Transverse colon (tissue), 4 donors: ENCODE measurements around the gene TCHP. TPM values are rescaled to one million over a fixed set of nuclear protein-coding genes. Genes with fewer than 3 reads are reported as not detected.

Source experiments
- DNase-seq: peaks from one replicate; pipeline ENCODE4 v3.0.0-alpha.2; 2019
- H3K27ac ChIP-seq, 4 donors: fragments of 200-600 bp; sonication (generic); 2 replicates each; pipeline ENCODE4 v1.5.1; 2016 to 2018; ENCODE audit warnings: inconsistent platforms in 4 of 4
- H3K27me3 ChIP-seq: fragments of 200-600 bp; sonication (generic); 2 replicates; pipeline ENCODE4 v1.5.1; 2017; ENCODE audit warnings: inconsistent platforms
- H3K36me3 ChIP-seq, 4 donors: fragments of 200-600 bp; sonication (generic); 2 replicates each; pipeline ENCODE4 v1.5.1; 2017 to 2019; ENCODE audit warnings: inconsistent platforms in 4 of 4
- H3K4me1 ChIP-seq, 4 donors: fragments of 200-600 bp; sonication (generic); 2 replicates each; pipeline ENCODE4 v1.5.1; 2017 to 2020; ENCODE audit warnings: inconsistent platforms in 4 of 4
- H3K4me3 ChIP-seq, 4 donors: fragments of 200-600 bp; sonication (generic); 1 replicate in 1 of 4; 2 replicates in 3 of 4; pipeline versions ENCODE4 v1.5.1 to v1.6.1; 2017 to 2019; ENCODE audit warnings: inconsistent platforms in 4 of 4
- H3K9me3 ChIP-seq, 2 donors: fragments of 200-600 bp; sonication (generic); 2 replicates each; pipeline ENCODE4 v1.5.1; 2017 to 2019; ENCODE audit warnings: inconsistent platforms in 2 of 2
- EP300 ChIP-seq: sonication (generic); formaldehyde crosslinking; IDR thresholded peaks from one replicate; pipeline ENCODE4 v1.6.1; 2017; ENCODE audit warnings: antibody characterized with exemption, low read depth
- POLR2A ChIP-seq: fragments of 450-650 bp; IDR thresholded peaks from one replicate; pipeline ENCODE4 v1.6.1; 2016; ENCODE audit warnings: antibody characterized with exemption, mild to moderate bottlenecking, moderate library complexity
- POLR2AphosphoS5 ChIP-seq, 3 donors: sonication (generic); formaldehyde crosslinking; IDR thresholded peaks; one replicate each; pipeline ENCODE4 v1.6.1; 2016; ENCODE audit warnings: antibody characterized with exemption in 3 of 3
- WGBS, 2 donors: methylation state at CpG; one replicate each; pipeline ENCODE4 v1.1.5; 2018; ENCODE audit warnings: low coverage in 1 of 2; 5-methylcytosine and 5-hydroxymethylcytosine counted together
- in situ Hi-C, 4 donors: fragments of 200-750 bp; cut with MboI; loops; one replicate each; pipeline versions ENCODE4 v1.15.0 to v1.15.1; 2017; ENCODE audit warnings: low sequenced_read_pairs in 3 of 4, low pct_ligation_motif_present in 1 of 4, low pct_unique_long_range_greater_than_20kb in 1 of 4
- intact Hi-C: fragments of 100-400 bp; cut with DNase I; formaldehyde crosslinking; loops from one replicate; pipeline ENCODE4 v1.15.1; 2023; ENCODE audit warnings: low total_unique reads
- total RNA-seq, 4 donors: library from RNA; depleted of rRNA; stranded (reverse); fragments of >200 nt; gene quantifications; one replicate each; pipeline ENCODE4 v1.1.0, GENCODE V29; 2016
- TF ChIP-seq, protein P1 (sequence below), 5 experiments: fragments of 200-600 bp in 3 of 5; fragments of 450-650 bp in 2 of 5; sonication (generic) in 3 of 5; IDR thresholded peaks; 1 replicate in 2 of 5; 2 replicates in 3 of 5; pipeline ENCODE4 v1.5.1; 2016 to 2017; ENCODE audit warnings: antibody characterized with exemption in 5 of 5, inconsistent platforms in 3 of 5, mild to moderate bottlenecking in 2 of 5, moderate library complexity in 1 of 5

Gene TCHP
- total RNA-seq, 4 donors from 2014 or later = 27.5 to 54.7 (median 30.7) TPM

DNA sequence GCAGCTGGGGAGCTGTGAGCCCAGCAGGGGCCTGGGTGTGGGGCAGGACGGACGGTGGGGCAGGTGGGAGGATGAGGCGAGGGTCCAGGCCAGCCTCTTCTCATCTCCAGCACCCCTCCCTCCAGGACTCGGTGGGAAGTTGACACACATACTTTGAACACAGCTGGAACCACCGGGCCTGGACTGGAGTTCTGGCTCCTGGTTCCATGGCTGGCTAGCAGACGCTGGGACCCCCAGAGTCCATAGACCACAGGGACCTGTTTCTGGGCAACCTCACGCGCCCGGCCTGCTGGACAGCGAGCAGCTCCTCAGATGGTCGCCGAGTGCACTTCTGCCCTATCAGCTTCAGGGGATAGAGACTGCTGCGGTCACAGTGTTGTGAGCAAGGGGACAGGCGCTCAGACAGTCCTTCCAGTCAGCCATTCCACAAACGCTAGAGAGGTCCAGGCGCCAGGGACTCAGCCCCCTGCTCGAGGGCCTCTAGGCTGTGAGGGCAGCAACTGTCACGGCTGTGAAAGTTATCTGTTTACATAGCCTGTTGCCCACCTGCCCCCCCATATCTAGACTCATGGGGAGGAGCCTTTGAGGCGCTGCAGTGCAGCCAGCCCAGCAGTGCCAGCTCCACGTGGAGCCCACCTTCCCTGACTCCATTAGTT lies 25.2 kb downstream of the TCHP start:
- intact Hi-C loops = no loop called here
- peaks cover 0 to 2% (median under 1%) of the 10 kb centered on the region in 4 donors for H3K36me3 ChIP-seq
- 81% methylated on average over 19 of the region's 20 CpGs; no CpG with 5 or more reads in 1 of the 2 donors for WGBS, 2 donors

DNA sequence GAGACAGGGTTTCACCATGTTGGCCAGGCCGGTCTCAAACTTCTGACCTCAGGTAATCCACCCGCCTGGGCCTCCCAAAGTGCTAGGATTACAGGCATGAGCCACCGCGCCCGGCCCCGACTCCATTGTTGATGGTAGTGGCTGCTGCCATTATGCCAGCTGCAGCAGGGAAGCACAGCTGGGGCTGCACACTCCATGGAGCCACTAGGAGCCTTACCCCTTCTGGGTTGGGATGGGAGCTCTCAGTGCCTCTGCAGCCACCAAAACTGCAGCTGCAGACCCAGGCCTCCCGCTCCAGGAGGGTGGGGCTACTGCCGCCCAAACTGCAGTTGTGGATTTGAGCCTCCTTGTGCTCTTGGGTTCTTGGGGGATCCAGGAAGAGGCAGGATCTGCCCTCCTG lies 25.9 kb downstream of the TCHP start:
- no peak for DNase-seq
- Histone ChIP-seq H3K4me1 (peaks cover 0 to 9% (median 3%) of the 10 kb centered on the region in 4 donors), H3K27ac (no peak overlapping the region), H3K27me3 (no peaks in the 10 kb centered on the region), H3K4me3 (no peak overlapping the region), H3K36me3 (peaks cover 0 to 7% (median 0%) of the 10 kb centered on the region in 4 donors), H3K9me3 (no peaks in the 10 kb centered on the region)
- intact Hi-C loops (no loop called here), in situ Hi-C loops (loop anchor here in 1 of 4 donors (10.0 kb wide), 1 partner anchor 71 kb away; no protein-coding TSS in a partner anchor)
- TF ChIP-seq, protein P1, sequence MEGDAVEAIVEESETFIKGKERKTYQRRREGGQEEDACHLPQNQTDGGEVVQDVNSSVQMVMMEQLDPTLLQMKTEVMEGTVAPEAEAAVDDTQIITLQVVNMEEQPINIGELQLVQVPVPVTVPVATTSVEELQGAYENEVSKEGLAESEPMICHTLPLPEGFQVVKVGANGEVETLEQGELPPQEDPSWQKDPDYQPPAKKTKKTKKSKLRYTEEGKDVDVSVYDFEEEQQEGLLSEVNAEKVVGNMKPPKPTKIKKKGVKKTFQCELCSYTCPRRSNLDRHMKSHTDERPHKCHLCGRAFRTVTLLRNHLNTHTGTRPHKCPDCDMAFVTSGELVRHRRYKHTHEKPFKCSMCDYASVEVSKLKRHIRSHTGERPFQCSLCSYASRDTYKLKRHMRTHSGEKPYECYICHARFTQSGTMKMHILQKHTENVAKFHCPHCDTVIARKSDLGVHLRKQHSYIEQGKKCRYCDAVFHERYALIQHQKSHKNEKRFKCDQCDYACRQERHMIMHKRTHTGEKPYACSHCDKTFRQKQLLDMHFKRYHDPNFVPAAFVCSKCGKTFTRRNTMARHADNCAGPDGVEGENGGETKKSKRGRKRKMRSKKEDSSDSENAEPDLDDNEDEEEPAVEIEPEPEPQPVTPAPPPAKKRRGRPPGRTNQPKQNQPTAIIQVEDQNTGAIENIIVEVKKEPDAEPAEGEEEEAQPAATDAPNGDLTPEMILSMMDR (IDR thresholded peaks at IDR 0.05) = no peak
- TF ChIP-seq POLR2A (no peak), EP300 (no peak), POLR2AphosphoS5 (IDR thresholded peaks at IDR 0.05) (no peak)
- 95% methylated on average over 6 of the region's 8 CpGs; no CpG with 5 or more reads in 1 of the 2 donors for WGBS, 2 donors

More for the DNA sequence above, 25.2 kb downstream of the TCHP start:
- Histone ChIP-seq H3K27ac (no peak overlapping the region), H3K9me3 (no peaks in the 10 kb centered on the region), H3K4me3 (no peak overlapping the region), H3K27me3 (no peaks in the 10 kb centered on the region), H3K4me1 (peaks cover 0 to 9% (median 3%) of the 10 kb centered on the region in 4 donors)
- in situ Hi-C loops = loop anchor here in 1 of 4 donors (10.0 kb wide), 1 partner anchor 71 kb away; no protein-coding TSS in a partner anchor
- TF ChIP-seq, protein P1 (IDR thresholded peaks at IDR 0.05) = no peak
- TF ChIP-seq POLR2AphosphoS5 (IDR thresholded peaks at IDR 0.05) (no peak), EP300 (no peak), POLR2A (no peak)
- DNase-seq = no peak

DNA sequence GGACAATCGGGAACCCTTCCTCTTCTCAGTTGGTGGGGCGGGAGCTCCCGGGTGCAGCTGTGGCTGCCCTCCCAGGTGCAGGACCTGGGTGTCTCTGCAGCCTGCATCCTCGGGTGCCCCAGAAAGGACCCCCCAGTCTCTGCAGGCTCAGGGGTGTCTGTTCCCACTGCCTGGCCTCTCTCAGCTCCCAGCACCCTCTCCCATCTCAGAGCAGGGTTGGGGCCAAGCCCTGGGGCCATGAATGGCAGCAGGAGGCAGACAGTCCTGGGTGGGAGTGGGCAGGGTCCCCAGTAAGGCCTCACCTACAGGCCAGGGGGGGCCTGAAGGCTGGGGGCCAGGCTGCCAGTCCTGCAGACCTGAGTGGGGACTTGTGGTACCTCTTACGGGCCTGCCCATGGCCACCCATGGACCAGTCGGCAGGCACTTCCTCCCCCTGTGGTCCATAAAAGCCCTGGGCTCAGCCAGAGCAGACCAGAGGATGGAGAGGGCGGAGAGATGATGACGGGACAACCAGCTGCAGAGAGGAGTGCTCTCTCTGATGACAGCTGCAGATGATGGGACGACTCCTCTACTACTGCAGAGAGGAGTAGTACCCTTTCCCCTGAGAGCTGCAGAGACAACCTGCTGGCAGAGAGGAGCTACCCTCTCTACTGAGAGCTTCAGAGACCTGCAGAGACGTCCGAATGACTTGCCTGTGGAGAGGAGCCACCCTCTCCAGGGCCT lies 26.6 kb downstream of the TCHP start:
- Histone ChIP-seq H3K9me3 (no peaks in the 10 kb centered on the region), H3K36me3 (peaks cover 0 to 10% (median 2%) of the 10 kb centered on the region in 4 donors), H3K4me3 (no peak overlapping the region), H3K27me3 (no peaks in the 10 kb centered on the region), H3K4me1 (peaks cover 0 to 9% (median 3%) of the 10 kb centered on the region in 4 donors), H3K27ac (no peak overlapping the region)
- 77% methylated on average over 10 of the region's 11 CpGs; no CpG with 5 or more reads in 1 of the 2 donors for WGBS, 2 donors
- intact Hi-C loops = no loop called here
- DNase-seq = no peak
- TF ChIP-seq POLR2AphosphoS5 (IDR thresholded peaks at IDR 0.05) = no peak
- TF ChIP-seq POLR2A = no peak
- TF ChIP-seq, protein P1 (IDR thresholded peaks at IDR 0.05) = no peak
- TF ChIP-seq EP300 = no peak
- in situ Hi-C loops = loop anchor here in 1 of 4 donors (10.0 kb wide), 1 partner anchor 72 kb away; no protein-coding TSS in a partner anchor

DNA sequence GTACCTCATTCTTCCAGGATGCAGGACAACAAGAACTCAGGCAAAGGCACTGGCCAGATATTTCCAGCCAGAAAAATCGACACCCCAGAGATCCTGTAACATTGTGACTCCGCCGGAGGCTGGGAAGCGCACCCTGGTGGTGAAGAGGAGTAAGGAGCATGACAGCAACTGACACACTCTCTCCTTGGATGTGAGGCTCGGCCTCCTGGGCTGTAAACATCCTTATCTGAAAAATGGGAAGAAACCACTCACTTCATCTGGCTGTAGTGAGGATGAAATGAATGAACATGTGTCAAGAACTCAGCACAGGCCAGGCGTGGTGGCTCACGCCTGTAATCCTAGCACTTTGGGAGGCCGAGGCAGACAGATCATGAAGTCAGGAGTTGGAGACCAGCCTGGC lies 27.5 kb downstream of the TCHP start:
- Histone ChIP-seq H3K27ac (no peak overlapping the region), H3K27me3 (no peaks in the 10 kb centered on the region), H3K9me3 (no peaks in the 10 kb centered on the region), H3K36me3 (peaks cover 0 to 17% (median 7%) of the 10 kb centered on the region in 4 donors), H3K4me3 (no peak overlapping the region), H3K4me1 (peaks cover 0 to 9% (median 3%) of the 10 kb centered on the region in 4 donors)
- in situ Hi-C loops = loop anchor here in 1 of 4 donors (10.0 kb wide), 1 partner anchor 73 kb away; no protein-coding TSS in a partner anchor
- intact Hi-C loops = no loop called here
- no peak for TF ChIP-seq EP300
- no peak for TF ChIP-seq POLR2AphosphoS5 (IDR thresholded peaks at IDR 0.05)
- TF ChIP-seq, protein P1 (IDR thresholded peaks at IDR 0.05) = peak; percentile 46 to 66 (median 63)
- peak; percentile 47 for DNase-seq
- 63 to 93% methylated on average over 3 to 8 of the region's 8 CpGs for whole genome bisulfite sequencing, 2 donors
